RWPE1 (cell line): Measurements from ENCODE around the gene GPR156.

Experiments
- CTCF ChIA-PET: fragments of 350-600 bp; sonication (Branson Sonifier 250); formaldehyde crosslinking; extraction: SDS; loops from one replicate; lab custom pipeline; 2021; lab: Yijun Ruan, JAX
- POLR2A ChIA-PET: fragments of 400-600 bp; formaldehyde crosslinking; extraction: SDS; loops from one replicate; lab custom pipeline; 2020; ENCODE audit warnings: antibody characterized with exemption; ENCODE audit not compliant: low non-redundant PET; lab: Yijun Ruan, JAX
- DNase-seq: peaks from one replicate; pipeline ENCODE4 v3.0.0; 2012; ENCODE audit warnings: low spot score
- H3K27ac ChIP-seq: fragments of 450-650 bp; 2 replicates; pipeline ENCODE4 v1.5.1; 2017
- CTCF ChIP-seq: fragments of 450-650 bp; conservative IDR thresholded peaks from 2 replicates; pipeline ENCODE4 v1.5.1; 2017; ENCODE audit warnings: low read depth, mild to moderate bottlenecking

The GPR156 gene

GRCh38 chr3:120155108-120155507 is 129.9 kb downstream of the GPR156 start:
- DNase-seq, result no peak
- H3K27ac ChIP-seq, result peak overlapping the region; percentile 39
- ChIA-PET POLR2A (no interaction called here), CTCF (no interaction called here)
- no peak for TF ChIP-seq CTCF

- CTCF ChIA-PET, result interaction anchor here (0.7 kb wide), 1 partner anchor 28 kb away, joined by 3 read pairs; no protein-coding TSS in a partner anchor
- peak; percentile 86 for DNase-seq
- H3K27ac ChIP-seq, result peak overlapping the region; percentile 92
Measured at GRCh38 chr3:120153294-120153693, 131.7 kb downstream of the GPR156 start.

GRCh38 chr3:120151791-120152190 is 133.2 kb downstream of the GPR156 start:
- TF ChIP-seq CTCF, result no peak
- no peak overlapping the region for H3K27ac ChIP-seq
- ChIA-PET CTCF (no interaction called here), POLR2A (interaction anchor here (2.1 kb wide), 1 partner anchor 57 kb away, joined by 6 read pairs; no protein-coding TSS in a partner anchor)
- DNase-seq, result no peak

More at GRCh38 chr3:120153294-120153693, 131.7 kb downstream of the GPR156 start:
- TF ChIP-seq CTCF, result no peak
- POLR2A ChIA-PET, result interaction anchor here (1.0 to 2.1 kb wide), 2 partner anchors 9 to 58 kb away, joined by 3 to 6 read pairs; no protein-coding TSS in a partner anchor

GRCh38 chr3:120148187-120148949 is 136.7 kb downstream of the GPR156 start:
- ChIA-PET CTCF (interaction anchor here (0.5 kb wide), 1 partner anchor 35 kb away, joined by 4 read pairs; no protein-coding TSS in a partner anchor), POLR2A (interaction anchor here (0.5 to 4.4 kb wide), 2 partner anchors 21 to 54 kb away, joined by 3 to 23 read pairs; partner anchors contain the start of gene GSK3B)
- no peak for DNase-seq
- TF ChIP-seq CTCF, result no peak
- H3K27ac ChIP-seq, result peak overlapping the region; percentile 40; the same call in 1 of the 2 replicates

- peak; percentile 53 for DNase-seq
- CTCF ChIA-PET, result interaction anchor here (0.6 kb wide), 1 partner anchor 22 kb away, joined by 3 read pairs; no protein-coding TSS in a partner anchor
- no peak for TF ChIP-seq CTCF
- POLR2A ChIA-PET, result interaction anchor here (1.1 to 4.4 kb wide), 4 partner anchors 12 to 53 kb away, joined by 3 to 23 read pairs (median 5); partner anchors contain the start of gene GSK3B
- H3K27ac ChIP-seq, result peak overlapping the region; percentile 99; the same call in 1 of the 2 replicates
Measured at GRCh38 chr3:120147072-120147871, 137.8 kb downstream of the GPR156 start.
